NCI-H2227 treated with DMSO at 0.1 percent for 48 hours (cell line): ENCODE data around the gene TFEB.

Source experiments
- DNase-seq: peaks from one replicate; lab custom pipeline; 2025; lab: John Stamatoyannopoulos, UW

The TFEB gene

GRCh38 chr6:41638002-41638934 lies 97.1 kb downstream of the TFEB start, which contains the start of gene MDFI:
Gene MDFI, plus strand, starts transcription at chr6:41638468. Its CDS starts 282 bp downstream, at chr6:41638750.
- no peak for DNase-seq

DNA sequence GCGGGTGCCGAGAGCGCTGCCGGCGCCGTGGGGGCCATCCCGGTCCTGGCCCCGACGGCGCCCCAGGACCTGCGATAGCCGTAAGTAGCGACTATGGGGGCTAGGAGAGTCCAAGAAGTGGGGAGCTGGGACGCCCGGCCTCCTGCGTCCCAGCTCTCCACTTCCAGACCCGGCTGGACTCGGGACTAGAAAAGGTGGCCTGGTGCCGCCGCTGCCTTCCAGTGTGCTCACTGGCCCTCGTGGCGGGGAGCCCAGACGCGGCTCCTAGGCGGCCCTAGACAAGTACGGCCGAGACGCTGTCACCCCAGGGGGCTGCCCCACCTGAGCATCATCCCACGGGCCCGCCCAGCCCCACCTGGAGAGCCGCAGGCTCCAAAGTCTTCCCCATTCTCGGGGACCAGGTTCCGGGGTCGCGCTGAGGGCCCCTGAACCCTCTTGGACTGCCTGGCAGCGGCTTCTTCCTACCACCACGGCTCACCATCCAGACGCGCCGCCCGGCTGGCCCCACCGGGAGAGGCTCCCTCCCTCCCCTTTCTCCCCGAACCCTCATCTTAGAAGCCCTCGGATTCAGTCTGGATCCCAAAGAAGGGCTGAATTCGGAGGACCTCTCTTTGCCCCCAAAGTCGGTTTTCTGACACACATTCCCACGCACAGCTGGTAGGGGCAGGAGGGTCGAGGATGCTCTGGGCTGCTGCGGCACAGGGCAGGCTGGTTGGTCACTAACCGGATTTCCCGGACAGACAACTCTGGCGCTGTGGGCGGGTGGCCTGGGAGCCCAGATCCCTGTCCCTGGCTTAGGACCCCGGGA lies 98.0 kb downstream of the TFEB start:
- DNase-seq = no peak

GRCh38 chr6:41636833-41637193 lies 98.6 kb downstream of the TFEB start:
- DNase-seq = no peak

DNA sequence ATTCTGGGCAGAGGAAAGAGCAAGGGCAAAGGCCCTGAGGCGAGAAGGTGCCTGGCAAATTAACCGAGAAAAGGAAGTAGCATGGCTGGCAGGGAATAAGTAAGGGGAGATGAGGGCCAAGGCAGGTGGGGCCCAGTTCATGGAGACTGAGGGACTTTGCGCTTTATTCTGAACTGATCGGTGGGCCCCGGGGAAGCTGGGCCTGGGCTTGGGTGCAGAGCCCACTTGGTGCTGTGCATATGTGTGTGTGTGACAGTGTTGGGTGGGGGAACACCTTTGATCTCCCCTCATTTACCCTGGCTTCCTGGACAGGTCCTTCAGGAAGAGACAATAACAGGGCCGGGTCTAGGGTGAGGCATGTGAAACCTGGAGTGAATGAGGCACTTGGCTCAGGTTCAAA lies 100.0 kb downstream of the TFEB start:
- DNase-seq = no peak

GRCh38 chr6:41634657-41635056 lies 100.8 kb downstream of the TFEB start:
- DNase-seq = no peak
